Psoas muscle (tissue), 8 donors: ENCODE data around the gene PRKN. TPM values are rescaled to one million over a fixed set of nuclear protein-coding genes. Genes with fewer than 3 reads are reported as not detected.

Experiments
- ATAC-seq, 4 donors: fragments of 200-7000 bp; cut with Tn5 transposase; one replicate each; pipeline ENCODE4 v1.9.1; 2020; ENCODE audit warnings: moderate library complexity in 3 of 4, mild to moderate bottlenecking in 2 of 4
- DNase-seq, 2 donors: peaks; one replicate each; pipeline ENCODE4 v3.0.0-alpha.2; 2020
- H3K27ac ChIP-seq: fragments of 200-600 bp; one replicate; pipeline ENCODE4 v1.8.0; 2022
- H3K27me3 ChIP-seq, 3 donors: fragments of 200-600 bp in 1 of 3; one replicate each; pipeline versions ENCODE4 v1.6.1 to v1.8.0; 2013 to 2022; ENCODE audit warnings: low read length in 2 of 3, mild to moderate bottlenecking in 2 of 3, moderate library complexity in 1 of 3; ENCODE audit not compliant: insufficient read depth in 3 of 3
- H3K36me3 ChIP-seq, 2 donors: fragments of 200-600 bp in 1 of 2; one replicate each; pipeline versions ENCODE4 v1.6.1 to v1.8.0; 2013 to 2022; ENCODE audit warnings: low read depth in 1 of 2, mild to moderate bottlenecking in 1 of 2, moderate library complexity in 1 of 2; ENCODE audit not compliant: insufficient read depth in 1 of 2
- H3K4me1 ChIP-seq: fragments of 200-600 bp; one replicate; pipeline ENCODE4 v1.8.0; 2022
- H3K4me3 ChIP-seq: fragments of 200-600 bp; one replicate; pipeline ENCODE4 v1.8.0; 2022; ENCODE audit warnings: mild to moderate bottlenecking
- H3K9me3 ChIP-seq: fragments of 200-600 bp; one replicate; pipeline ENCODE4 v1.8.0; 2022
- WGBS, 3 donors: extraction: QIAGEN DNeasy Blood & Tissue Kit; methylation state at CpG; one replicate each; pipeline versions ENCODE4 v1.1.6 to v1.1.7; 2013; 5-methylcytosine and 5-hydroxymethylcytosine counted together
- intact Hi-C, 2 donors: fragments of 100-400 bp; cut with DNase I; formaldehyde crosslinking; loops; one replicate each; pipeline versions ENCODE4 v1.11.0 to v1.14.2; 2022
- polyA plus RNA-seq, 3 donors: library from polyadenylated mRNA; stranded (reverse); fragments of 200-250 nt; gene quantifications; one replicate each; pipeline ENCODE4 v1.2.3, GENCODE V29; 2013
- total RNA-seq, 4 donors: library from RNA; stranded (reverse); fragmentation: NEBNext Ultra II Directional in 2 of 4; extraction: Animal tissue kit (Norgen Biotek cat#: 25700) in 2 of 4; gene quantifications; one replicate each; pipeline versions ENCODE4 v1.2.1 to v1.2.4, GENCODE V29; 2021 to 2023
- TF ChIP-seq, protein P1 (sequence below): fragments of 200-600 bp; IDR thresholded peaks from one replicate; pipeline ENCODE4 v1.8.0; 2022; ENCODE audit warnings: antibody characterized with exemption
- donor health status: healthy with polysubstance abuse.
- donor health status: DM: no; HTN: no; CAD: no; lungs with moderate emphysema.
- donor health status: Bipolar disorder and iron deficiency.
- donor health status: healthy.
- donor health status: DM: yes; HTN: yes; CAD: no.
- donor health status: DM: no; HTN: no; CAD: no.
- donor health status: DM: no; HTN: no; CAD: no.
- donor health status: DM: yes; HTN: yes; CAD: no.

The PRKN gene
- total and polyA plus RNA-seq, 7 donors = 1.5 to 19.5 (median 11.7) TPM

GRCh38 chr6:161984713-161985112 is 742.9 kb downstream of the PRKN start:
- TF ChIP-seq, protein P1, sequence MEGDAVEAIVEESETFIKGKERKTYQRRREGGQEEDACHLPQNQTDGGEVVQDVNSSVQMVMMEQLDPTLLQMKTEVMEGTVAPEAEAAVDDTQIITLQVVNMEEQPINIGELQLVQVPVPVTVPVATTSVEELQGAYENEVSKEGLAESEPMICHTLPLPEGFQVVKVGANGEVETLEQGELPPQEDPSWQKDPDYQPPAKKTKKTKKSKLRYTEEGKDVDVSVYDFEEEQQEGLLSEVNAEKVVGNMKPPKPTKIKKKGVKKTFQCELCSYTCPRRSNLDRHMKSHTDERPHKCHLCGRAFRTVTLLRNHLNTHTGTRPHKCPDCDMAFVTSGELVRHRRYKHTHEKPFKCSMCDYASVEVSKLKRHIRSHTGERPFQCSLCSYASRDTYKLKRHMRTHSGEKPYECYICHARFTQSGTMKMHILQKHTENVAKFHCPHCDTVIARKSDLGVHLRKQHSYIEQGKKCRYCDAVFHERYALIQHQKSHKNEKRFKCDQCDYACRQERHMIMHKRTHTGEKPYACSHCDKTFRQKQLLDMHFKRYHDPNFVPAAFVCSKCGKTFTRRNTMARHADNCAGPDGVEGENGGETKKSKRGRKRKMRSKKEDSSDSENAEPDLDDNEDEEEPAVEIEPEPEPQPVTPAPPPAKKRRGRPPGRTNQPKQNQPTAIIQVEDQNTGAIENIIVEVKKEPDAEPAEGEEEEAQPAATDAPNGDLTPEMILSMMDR = no peak
- no peak for DNase-seq
- Histone ChIP-seq H3K4me3 (no peak overlapping the region), H3K36me3 (no peaks in the 10 kb centered on the region), H3K9me3 (no peaks in the 10 kb centered on the region), H3K27me3 (no peaks in the 10 kb centered on the region), H3K27ac (no peak overlapping the region), H3K4me1 (no peaks in the 10 kb centered on the region)
- intact Hi-C loops = no loop called here
- no peak for ATAC-seq
- WGBS, 3 donors = 51 to 56% (median 54%) methylated on average over 4 of the region's 4 CpGs

GRCh38 chr6:161976553-161976952 is 751.0 kb downstream of the PRKN start:
- TF ChIP-seq, protein P1 = no peak
- Histone ChIP-seq H3K4me3 (no peak overlapping the region), H3K27ac (no peak overlapping the region), H3K4me1 (no peaks in the 10 kb centered on the region), H3K36me3 (no peaks in the 10 kb centered on the region), H3K27me3 (no peaks in the 10 kb centered on the region), H3K9me3 (no peaks in the 10 kb centered on the region)
- WGBS, 3 donors = 90 to 93% (median 92%) methylated on average over 4 of the region's 4 CpGs
- intact Hi-C loops = no loop called here
- DNase-seq = no peak
- ATAC-seq = no peak

- H3K4me3 ChIP-seq = no peak overlapping the region
- no peak for DNase-seq
- H3K27ac ChIP-seq = no peak overlapping the region
- no peaks in the 10 kb centered on the region for H3K36me3 ChIP-seq
- no peak for ATAC-seq
- 42 to 48% (median 45%) methylated on average over 9 of the region's 9 CpGs for WGBS, 3 donors
- intact Hi-C loops = no loop called here
- no peaks in the 10 kb centered on the region for H3K4me1 ChIP-seq
- TF ChIP-seq, protein P1 = no peak
- H3K9me3 ChIP-seq = no peaks in the 10 kb centered on the region
- H3K27me3 ChIP-seq = no peaks in the 10 kb centered on the region
These were observed 754.5 kb downstream of the PRKN start for GRCh38 chr6:161973064-161973463.

- no peak for ATAC-seq
- no peak for DNase-seq
- WGBS, 3 donors = 84 to 86% (median 86%) methylated on average over 5 of the region's 5 CpGs
- H3K4me3 ChIP-seq = no peak overlapping the region
- H3K27ac ChIP-seq = no peak overlapping the region
- no peaks in the 10 kb centered on the region for H3K9me3 ChIP-seq
- no peaks in the 10 kb centered on the region for H3K27me3 ChIP-seq
- H3K4me1 ChIP-seq = no peaks in the 10 kb centered on the region
- intact Hi-C loops = no loop called here
- TF ChIP-seq, protein P1 = no peak
- H3K36me3 ChIP-seq = no peaks in the 10 kb centered on the region
These were observed 756.5 kb downstream of the PRKN start for GRCh38 chr6:161971043-161971442.

GRCh38 chr6:161963634-161964234 is 763.8 kb downstream of the PRKN start:
- DNase-seq (no peak), ATAC-seq (no peak)
- TF ChIP-seq, protein P1 = no peak
- intact Hi-C loops = no loop called here
- no peaks in the 10 kb centered on the region for H3K36me3 ChIP-seq
- H3K4me1 ChIP-seq = no peaks in the 10 kb centered on the region
- WGBS, 3 donors = 68 to 69% (median 69%) methylated on average over 4 of the region's 4 CpGs
- no peak overlapping the region for H3K4me3 ChIP-seq
- H3K27ac ChIP-seq = no peak overlapping the region
- H3K27me3 ChIP-seq = no peaks in the 10 kb centered on the region
- H3K9me3 ChIP-seq = no peaks in the 10 kb centered on the region
